HG03342 (cell line): Measurements from ENCODE around the gene BLM.
"Not testable (repeated sequence)": the region's sequence is repeated elsewhere in the genome, so short reads cannot be mapped to it uniquely, and the experiment has no call there.

Experiments used
- ATAC-seq: cut with Tn5 transposase; IDR thresholded peaks from one replicate; pipeline ENCODE4 v1.9.1; 2021; ENCODE audit warnings: mild to moderate bottlenecking, moderate library complexity; ENCODE audit not compliant: unreplicated experiment

Gene BLM

GRCh38 chr15:90730290-90730689 is 13.1 kb downstream of the BLM start:
- ATAC-seq, result no peak

DNA sequence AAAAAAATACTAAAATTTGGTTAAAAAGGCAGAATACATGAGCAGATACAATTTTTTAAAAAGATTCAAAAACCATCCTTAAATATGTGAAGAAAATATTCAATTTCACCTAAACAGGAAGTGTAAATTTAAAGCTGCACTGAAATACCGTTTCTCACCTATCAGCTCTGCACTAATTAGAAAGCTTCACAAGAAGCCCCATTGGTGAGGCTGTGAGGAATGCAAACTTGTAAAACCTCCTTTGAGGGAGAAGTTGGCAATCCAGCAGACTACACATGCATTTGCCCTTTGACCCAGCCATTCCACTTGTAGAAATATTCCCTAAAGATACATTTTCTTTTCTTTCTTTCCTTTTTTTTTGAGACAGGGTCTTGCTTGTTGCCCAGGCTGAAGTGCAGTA is 18.8 kb downstream of the BLM start:
- no peak for ATAC-seq

DNA sequence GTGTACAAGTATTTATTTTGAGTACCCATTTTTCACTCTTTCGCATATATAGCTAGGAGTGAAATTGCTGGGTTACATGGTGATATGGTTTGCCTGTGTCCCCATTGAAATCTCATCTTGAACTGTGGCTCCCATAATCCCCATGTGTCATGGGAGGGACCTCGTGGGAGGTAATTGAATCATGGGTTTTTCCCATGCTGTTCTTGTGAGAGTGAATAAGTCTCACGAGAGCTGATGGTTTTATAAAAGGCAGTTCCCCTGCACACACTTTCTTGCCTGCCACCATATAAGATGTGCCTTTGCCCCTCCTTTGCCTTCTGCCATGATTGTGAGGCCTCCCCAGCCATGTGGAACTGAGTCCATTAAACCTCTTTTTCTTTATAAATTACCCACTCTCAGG is 23.4 kb downstream of the BLM start:
- ATAC-seq, result not testable (repeated sequence)

- ATAC-seq, result no peak
These were observed 24.9 kb downstream of the BLM start for GRCh38 chr15:90742087-90742486.

DNA sequence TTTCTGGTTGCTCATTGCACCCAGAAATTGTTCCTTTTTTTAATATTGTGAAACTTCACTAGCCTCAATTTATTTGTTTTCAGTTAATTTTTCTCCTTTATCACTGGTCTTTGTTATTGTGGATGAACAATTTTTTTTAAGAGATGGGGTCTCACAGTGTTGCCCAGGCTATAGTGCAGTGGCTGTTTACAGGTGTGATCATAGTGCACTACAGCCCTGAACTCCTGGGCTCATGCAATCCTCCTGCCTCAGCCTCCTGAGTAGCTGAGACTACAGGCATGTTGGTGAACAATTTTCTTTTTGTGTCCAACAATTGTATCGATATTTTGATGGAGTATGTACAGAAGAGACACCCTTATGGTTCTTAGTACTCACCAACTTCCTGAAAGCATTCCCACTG is 26.3 kb downstream of the BLM start:
- ATAC-seq, result no peak

DNA sequence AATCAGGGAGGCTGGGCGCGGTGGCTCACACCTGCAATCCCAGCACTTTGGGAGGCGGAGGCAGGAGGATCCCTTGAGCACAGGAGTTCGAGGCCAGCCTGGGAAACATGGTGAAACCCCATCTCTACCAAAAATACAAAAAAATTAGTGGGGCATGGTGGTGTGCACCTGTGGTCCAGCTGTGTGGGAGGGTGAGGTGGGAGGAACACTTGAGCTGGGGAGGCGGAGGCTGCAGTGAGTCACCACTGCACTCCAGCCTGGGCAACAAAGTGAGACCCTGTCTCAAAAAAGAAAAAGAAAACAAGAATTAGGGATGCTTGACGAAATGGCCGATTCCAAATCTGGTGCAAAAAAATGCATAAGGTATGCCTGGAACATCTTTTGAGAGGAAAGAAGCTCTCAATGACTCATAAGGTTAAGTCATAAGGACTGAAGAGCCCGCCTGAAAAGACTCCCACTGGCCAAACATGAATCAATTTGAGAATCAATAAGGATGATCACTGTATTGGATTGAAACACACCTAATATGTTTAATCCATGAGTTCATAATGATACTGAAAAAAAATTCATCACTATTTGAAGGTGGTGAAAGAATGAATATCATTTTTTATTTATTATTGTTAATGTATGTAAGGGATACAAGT is 27.7 kb downstream of the BLM start:
- ATAC-seq, result no peak

DNA sequence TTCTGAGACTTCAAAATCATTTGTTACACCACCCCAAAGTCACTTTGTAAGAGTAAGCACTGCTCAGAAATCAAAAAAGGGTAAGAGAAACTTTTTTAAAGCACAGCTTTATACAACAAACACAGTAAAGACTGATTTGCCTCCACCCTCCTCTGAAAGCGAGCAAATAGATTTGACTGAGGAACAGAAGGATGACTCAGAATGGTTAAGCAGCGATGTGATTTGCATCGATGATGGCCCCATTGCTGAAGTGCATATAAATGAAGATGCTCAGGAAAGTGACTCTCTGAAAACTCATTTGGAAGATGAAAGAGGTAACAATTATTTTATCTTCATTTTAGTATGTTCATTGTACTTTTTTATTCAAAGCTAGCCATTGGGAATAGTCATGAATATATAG is 32.6 kb downstream of the BLM start:
- ATAC-seq, result no peak

GRCh38 chr15:90750186-90750585 is 33.0 kb downstream of the BLM start:
- ATAC-seq, result no peak

GRCh38 chr15:90751300-90751825 is 34.2 kb downstream of the BLM start:
- no peak for ATAC-seq

GRCh38 chr15:90756916-90757315 is 39.8 kb downstream of the BLM start:
- no peak for ATAC-seq

DNA sequence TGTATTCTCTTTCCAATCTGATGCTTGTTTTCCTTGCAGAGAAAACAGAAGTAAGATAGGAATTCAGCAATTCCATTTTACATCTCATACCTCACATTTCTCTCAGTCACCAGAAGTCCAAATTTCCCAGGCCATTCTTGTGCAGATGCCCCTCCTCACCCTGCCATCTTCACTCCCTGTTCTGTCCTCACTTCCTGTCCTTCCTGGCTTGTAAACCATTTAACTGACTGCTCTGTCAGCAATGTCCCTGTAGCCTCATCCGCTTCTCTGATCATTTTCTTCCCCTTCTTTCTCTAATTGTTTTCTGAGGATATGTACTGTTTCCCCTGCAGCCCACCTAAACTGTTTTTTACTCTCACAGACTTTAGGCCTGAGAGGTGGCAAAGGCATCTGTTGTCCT is 40.3 kb downstream of the BLM start:
- no peak for ATAC-seq

DNA sequence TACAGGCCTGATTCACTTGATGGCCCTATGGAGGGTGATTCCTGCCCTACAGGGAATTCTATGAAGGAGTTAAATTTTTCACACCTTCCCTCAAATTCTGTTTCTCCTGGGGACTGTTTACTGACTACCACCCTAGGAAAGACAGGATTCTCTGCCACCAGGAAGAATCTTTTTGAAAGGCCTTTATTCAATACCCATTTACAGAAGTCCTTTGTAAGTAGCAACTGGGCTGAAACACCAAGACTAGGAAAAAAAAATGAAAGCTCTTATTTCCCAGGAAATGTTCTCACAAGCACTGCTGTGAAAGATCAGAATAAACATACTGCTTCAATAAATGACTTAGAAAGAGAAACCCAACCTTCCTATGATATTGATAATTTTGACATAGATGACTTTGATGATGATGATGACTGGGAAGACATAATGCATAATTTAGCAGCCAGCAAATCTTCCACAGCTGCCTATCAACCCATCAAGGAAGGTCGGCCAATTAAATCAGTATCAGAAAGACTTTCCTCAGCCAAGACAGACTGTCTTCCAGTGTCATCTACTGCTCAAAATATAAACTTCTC is 43.6 kb downstream of the BLM start:
- no peak for ATAC-seq

DNA sequence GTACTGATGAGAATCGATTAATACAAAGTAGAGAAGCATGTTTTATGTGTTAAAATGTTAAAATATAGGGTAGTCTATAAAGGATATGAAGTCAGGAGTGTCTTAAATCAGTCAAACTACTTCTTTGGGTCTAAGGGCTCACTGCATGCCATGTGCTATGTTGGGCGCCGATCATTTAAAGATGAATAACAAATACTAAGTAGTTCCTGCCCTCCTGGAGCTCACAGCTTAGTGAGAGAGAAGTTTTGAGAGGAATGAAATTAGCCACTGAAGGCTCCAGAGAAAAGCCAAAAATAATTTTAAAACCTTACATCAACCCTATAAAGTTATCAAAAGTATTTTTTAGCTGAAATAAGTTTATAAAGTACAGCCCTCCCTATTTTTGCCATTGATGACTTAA is 44.5 kb downstream of the BLM start:
- ATAC-seq, result no peak

DNA sequence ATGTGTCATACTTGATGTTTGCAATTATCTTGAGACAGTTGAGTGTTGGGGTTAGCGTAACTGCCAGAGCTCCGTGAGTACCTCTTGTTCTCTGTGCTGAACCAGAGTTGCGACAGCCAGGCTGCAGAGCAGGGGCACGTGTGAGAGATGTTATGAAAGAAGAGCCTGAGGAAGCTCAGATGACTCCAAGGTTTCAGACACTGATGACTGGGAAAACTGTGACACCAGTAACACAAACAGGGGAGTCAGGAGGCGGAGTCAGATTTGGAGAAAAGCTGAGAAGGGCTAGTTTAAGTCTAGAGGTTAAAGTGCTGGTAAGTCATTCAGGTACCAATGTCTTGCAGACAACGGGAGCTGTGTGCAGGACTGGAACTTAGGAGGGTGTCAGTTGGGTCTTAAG is 45.0 kb downstream of the BLM start:
- no peak for ATAC-seq

GRCh38 chr15:90763366-90764099 is 46.4 kb downstream of the BLM start:
- ATAC-seq, result no peak

- ATAC-seq, result no peak
These were observed 48.4 kb downstream of the BLM start for GRCh38 chr15:90765531-90765930.

- no peak for ATAC-seq
These were observed 48.8 kb downstream of the BLM start for GRCh38 chr15:90765966-90766365.

DNA sequence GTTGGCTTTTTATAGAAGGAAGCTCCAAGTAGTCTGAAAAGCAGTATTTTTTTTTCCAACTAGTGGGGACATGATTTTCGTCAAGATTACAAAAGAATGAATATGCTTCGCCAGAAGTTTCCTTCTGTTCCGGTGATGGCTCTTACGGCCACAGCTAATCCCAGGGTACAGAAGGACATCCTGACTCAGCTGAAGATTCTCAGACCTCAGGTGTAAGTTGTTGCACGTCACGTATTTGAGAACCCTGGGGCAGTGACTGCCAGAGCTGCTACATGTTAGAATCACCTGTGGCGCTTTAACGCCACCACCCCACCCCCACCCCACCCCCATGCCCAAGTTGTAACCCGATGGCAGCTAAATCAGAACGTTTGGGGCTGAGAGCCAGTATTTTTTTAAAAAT is 52.2 kb downstream of the BLM start:
- ATAC-seq, result no peak

DNA sequence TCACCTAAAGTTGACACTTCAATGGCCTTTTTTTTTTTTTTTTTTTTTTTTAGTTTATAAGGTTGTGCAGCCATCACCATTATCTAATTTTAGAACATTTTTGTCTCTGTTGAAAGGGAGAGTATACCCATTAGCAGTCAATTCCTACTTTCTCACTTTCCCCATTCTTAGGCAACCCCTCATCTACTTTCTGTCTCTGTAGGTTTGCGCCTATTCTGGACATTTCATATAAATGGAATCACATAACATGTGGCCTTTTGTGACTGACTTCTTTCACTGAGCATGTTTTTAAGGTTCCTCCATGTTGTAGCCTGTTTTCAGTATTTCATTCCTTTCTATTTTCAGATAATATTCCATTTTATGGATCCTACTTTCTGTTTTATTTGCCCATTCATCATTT is 56.3 kb downstream of the BLM start:
- ATAC-seq, result no peak

- ATAC-seq, result no peak
These were observed 57.8 kb downstream of the BLM start for GRCh38 chr15:90774731-90775514.

DNA sequence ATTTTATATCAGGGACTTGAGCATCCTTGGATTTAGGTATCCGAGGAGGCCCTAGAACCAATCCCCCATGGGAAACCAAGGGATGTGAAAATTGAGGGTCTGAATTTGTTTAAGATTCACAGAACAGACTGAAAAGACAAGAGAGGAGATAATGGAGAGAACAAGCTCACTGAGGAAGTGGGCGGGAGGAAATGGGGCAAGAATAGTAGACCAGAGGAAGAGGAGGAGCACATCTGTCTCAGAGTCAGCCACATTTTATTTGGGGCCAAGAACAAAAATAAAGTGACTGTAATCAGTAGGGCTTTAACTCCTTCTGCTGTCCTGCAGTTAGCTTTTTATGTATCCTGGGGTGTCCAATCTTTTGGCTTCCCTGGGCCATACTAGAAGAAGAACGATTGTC is 63.8 kb downstream of the BLM start:
- no peak for ATAC-seq
